HepG2 (cell line): ENCODE data around the gene JMJD4. TPM values are rescaled to one million over a fixed set of nuclear protein-coding genes. Genes with fewer than 3 reads are reported as not detected.

Experiments
- LCORL ChIP-seq, 2 experiments: fragments of 450-650 bp in 1 of 2; sonication (generic) in 1 of 2; formaldehyde crosslinking in 1 of 2; IDR thresholded peaks; 2 replicates each; pipeline versions ENCODE4 v1.5.0 to v1.6.1; 2017 to 2020; ENCODE audit warnings: antibody characterized with exemption in 1 of 2, missing genetic modification reagents in 1 of 2
- MAZ ChIP-seq, 2 experiments: sonication (generic) in 1 of 2; formaldehyde crosslinking in 1 of 2; IDR thresholded peaks; 2 replicates each; pipeline versions ENCODE4 v1.5.0 to v1.6.1; 2012 to 2020; ENCODE audit warnings: low read depth in 2 of 2, mild to moderate bottlenecking in 2 of 2, borderline replicate concordance in 1 of 2, improper control_type of control experiment in 1 of 2, low read length in 1 of 2, missing genetic modification reagents in 1 of 2, moderate library complexity in 1 of 2
- NFKBIZ ChIP-seq: IDR thresholded peaks from 2 replicates; pipeline ENCODE4 v1.6.1; 2018; ENCODE audit warnings: missing genetic modification reagents, missing compliant biosample characterization
- NKX3-1 ChIP-seq: sonication (generic); formaldehyde crosslinking; IDR thresholded peaks from 2 replicates; pipeline ENCODE4 v1.5.0; 2020; ENCODE audit warnings: missing genetic modification reagents
- POGZ ChIP-seq: sonication (generic); formaldehyde crosslinking; IDR thresholded peaks from 2 replicates; pipeline ENCODE4 v1.4.0; 2020; ENCODE audit warnings: mild to moderate bottlenecking, missing genetic modification reagents
- SP1 ChIP-seq, 2 experiments: fragments of 450-650 bp in 1 of 2; sonication (generic) in 1 of 2; formaldehyde crosslinking in 1 of 2; IDR thresholded peaks; 2 replicates each; pipeline versions ENCODE4 v1.4.0 to v1.6.1; 2016 to 2020; ENCODE audit warnings: missing genetic modification reagents in 1 of 2
- ZBTB7A ChIP-seq: sonication (generic); formaldehyde crosslinking; IDR thresholded peaks from 2 replicates; pipeline ENCODE4 v1.8.0; 2022; ENCODE audit warnings: mild to moderate bottlenecking, missing genetic modification reagents
- ZMYM3 ChIP-seq: sonication (generic); formaldehyde crosslinking; IDR thresholded peaks from 2 replicates; pipeline ENCODE4 v1.5.1; 2020; ENCODE audit warnings: mild to moderate bottlenecking, missing genetic modification reagents
- ZNF451 ChIP-seq: sonication (generic); formaldehyde crosslinking; IDR thresholded peaks from 2 replicates; pipeline ENCODE4 v1.5.0; 2020; ENCODE audit warnings: mild to moderate bottlenecking, missing genetic modification reagents
- ZNF556 ChIP-seq: sonication (generic); formaldehyde crosslinking; IDR thresholded peaks from 2 replicates; pipeline ENCODE4 v1.4.0; 2020; ENCODE audit warnings: mild to moderate bottlenecking, missing genetic modification reagents, borderline replicate concordance
- ZNF652 ChIP-seq: IDR thresholded peaks from 2 replicates; pipeline ENCODE4 v1.6.1; 2016; ENCODE audit warnings: low read depth, borderline replicate concordance
- ZNF747 ChIP-seq: sonication (generic); formaldehyde crosslinking; IDR thresholded peaks from 2 replicates; pipeline ENCODE4 v1.8.1; 2023; ENCODE audit warnings: missing genetic modification reagents, mild to moderate bottlenecking, borderline replicate concordance
- polyA plus RNA-seq, 8 experiments: library from polyadenylated mRNA; depleted of rRNA in 3 of 8; stranded (reverse) in 7 of 8; unstranded in 1 of 8; fragments of >200 nt; fragmentation: Illumina TruSeq in 4 of 8; extraction: Trizol in 4 of 8; gene quantifications; 2 replicates each; pipeline versions ENCODE4 v1.2.1 to v1.2.3, GENCODE V29; 2011 to 2016; ENCODE audit warnings: low read depth in 4 of 8, missing spikeins in 1 of 8, mixed read lengths in 1 of 8; ENCODE audit not compliant: insufficient read depth in 1 of 8
- total RNA-seq, 5 experiments: library from RNA; depleted of rRNA; stranded (reverse); fragments of >200 nt; fragmentation: Illumina TruSeq; extraction: Trizol; gene quantifications; 2 replicates each; pipeline ENCODE4 v1.2.3, GENCODE V29; 2016; ENCODE audit warnings: low read depth in 1 of 5
- TF ChIP-seq, protein P1 (sequence below), 2 experiments: sonication (generic) in 1 of 2; formaldehyde crosslinking in 1 of 2; IDR thresholded peaks; 2 replicates each; pipeline versions ENCODE4 v1.4.0 to v1.6.1; 2016 to 2020; ENCODE audit warnings: borderline replicate concordance in 1 of 2, low read depth in 1 of 2, mild to moderate bottlenecking in 1 of 2, missing genetic modification reagents in 1 of 2
- TF ChIP-seq, protein P2 (sequence below): sonication (generic); formaldehyde crosslinking; IDR thresholded peaks from 2 replicates; pipeline ENCODE4 v1.4.0; 2020; ENCODE audit warnings: missing genetic modification reagents
- TF ChIP-seq, protein P3 (sequence below): IDR thresholded peaks from 2 replicates; pipeline ENCODE4 v1.6.1; 2016; ENCODE audit warnings: missing compliant biosample characterization, missing genetic modification reagents, borderline replicate concordance

The JMJD4 gene
- total and polyA plus RNA-seq, 2 of the 13 experiments (the other 11 are each of a cell fraction or from before 2014, with no cell fraction given): 10.2 to 29.0 TPM

DNA sequence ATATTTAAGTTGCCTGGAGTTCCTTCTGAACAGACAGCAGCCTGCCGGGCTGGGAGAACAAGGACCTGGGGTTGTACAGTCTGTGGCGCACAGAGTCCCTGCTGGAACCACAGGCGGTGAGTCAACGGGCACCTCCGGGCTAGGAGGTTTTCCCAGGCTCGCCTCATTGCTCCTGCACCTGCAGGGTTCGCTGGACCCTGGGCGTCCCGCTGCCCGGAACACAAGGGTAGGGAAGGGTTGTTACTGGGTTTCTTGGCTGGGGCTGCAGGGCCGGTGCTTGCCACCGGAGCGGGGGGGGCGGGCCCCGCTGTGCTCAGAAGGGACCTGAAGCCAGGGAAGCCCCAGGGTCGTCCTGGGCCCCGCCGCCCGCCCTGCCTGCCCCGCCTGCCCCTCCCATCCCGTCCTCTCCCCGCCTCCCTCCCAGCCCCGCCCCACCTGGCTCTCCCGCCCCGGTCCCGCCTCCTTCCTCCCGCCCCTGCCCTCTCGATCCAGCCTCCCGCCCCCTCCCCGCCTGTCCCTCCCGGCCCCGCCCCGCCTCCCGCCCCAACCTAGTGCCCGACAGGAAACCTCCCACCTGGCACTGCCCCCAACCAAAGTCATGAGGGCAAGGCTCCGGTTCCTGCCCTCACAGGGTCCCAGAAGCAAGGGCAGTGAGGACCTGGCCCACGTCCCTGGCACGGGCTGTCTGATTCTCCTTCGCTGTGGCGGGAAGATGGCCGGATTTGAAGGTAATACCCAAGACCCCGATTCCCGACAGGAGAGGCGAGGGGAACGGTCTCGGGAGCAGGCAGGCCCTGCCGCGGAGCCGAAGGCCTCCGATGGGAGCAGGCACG, 6.8 kb downstream of the JMJD4 start (continued):
- TF ChIP-seq, protein P1, sequence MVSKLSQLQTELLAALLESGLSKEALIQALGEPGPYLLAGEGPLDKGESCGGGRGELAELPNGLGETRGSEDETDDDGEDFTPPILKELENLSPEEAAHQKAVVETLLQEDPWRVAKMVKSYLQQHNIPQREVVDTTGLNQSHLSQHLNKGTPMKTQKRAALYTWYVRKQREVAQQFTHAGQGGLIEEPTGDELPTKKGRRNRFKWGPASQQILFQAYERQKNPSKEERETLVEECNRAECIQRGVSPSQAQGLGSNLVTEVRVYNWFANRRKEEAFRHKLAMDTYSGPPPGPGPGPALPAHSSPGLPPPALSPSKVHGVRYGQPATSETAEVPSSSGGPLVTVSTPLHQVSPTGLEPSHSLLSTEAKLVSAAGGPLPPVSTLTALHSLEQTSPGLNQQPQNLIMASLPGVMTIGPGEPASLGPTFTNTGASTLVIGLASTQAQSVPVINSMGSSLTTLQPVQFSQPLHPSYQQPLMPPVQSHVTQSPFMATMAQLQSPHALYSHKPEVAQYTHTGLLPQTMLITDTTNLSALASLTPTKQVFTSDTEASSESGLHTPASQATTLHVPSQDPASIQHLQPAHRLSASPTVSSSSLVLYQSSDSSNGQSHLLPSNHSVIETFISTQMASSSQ (IDR thresholded peaks at IDR 0.05; ENCODE audit: low read depth): no peak
- TF ChIP-seq, protein P1 (CRISPR knock-in tag; IDR thresholded peaks at IDR 0.05; ENCODE audit: borderline replicate concordance): no peak
- TF ChIP-seq, protein P2, sequence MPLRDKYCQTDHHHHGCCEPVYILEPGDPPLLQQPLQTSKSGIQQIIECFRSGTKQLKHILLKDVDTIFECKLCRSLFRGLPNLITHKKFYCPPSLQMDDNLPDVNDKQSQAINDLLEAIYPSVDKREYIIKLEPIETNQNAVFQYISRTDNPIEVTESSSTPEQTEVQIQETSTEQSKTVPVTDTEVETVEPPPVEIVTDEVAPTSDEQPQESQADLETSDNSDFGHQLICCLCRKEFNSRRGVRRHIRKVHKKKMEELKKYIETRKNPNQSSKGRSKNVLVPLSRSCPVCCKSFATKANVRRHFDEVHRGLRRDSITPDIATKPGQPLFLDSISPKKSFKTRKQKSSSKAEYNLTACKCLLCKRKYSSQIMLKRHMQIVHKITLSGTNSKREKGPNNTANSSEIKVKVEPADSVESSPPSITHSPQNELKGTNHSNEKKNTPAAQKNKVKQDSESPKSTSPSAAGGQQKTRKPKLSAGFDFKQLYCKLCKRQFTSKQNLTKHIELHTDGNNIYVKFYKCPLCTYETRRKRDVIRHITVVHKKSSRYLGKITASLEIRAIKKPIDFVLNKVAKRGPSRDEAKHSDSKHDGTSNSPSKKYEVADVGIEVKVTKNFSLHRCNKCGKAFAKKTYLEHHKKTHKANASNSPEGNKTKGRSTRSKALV: 0 out of 2 replicates have a peak, but pooled peaks have one; percentile 21
- TF ChIP-seq SP1 (IDR thresholded peaks at IDR 0.05): no peak
- 0 out of 2 replicates have a peak, but pooled peaks have one; percentile 26 for TF ChIP-seq SP1 (CRISPR knock-in tag; IDR thresholded peaks at IDR 0.05)
- 0 out of 2 replicates have a peak, but pooled peaks have one; percentile 38 for TF ChIP-seq ZBTB7A (CRISPR knock-in tag)
- TF ChIP-seq, protein P3, sequence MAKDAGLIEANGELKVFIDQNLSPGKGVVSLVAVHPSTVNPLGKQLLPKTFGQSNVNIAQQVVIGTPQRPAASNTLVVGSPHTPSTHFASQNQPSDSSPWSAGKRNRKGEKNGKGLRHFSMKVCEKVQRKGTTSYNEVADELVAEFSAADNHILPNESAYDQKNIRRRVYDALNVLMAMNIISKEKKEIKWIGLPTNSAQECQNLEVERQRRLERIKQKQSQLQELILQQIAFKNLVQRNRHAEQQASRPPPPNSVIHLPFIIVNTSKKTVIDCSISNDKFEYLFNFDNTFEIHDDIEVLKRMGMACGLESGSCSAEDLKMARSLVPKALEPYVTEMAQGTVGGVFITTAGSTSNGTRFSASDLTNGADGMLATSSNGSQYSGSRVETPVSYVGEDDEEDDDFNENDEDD (CRISPR knock-in tag): peak; percentile 23; the same call in 1 of the 2 replicates
- TF ChIP-seq MAZ (IDR thresholded peaks at IDR 0.05; ENCODE audit: borderline replicate concordance, low read depth, low read length): no peak
- TF ChIP-seq MAZ (CRISPR knock-in tag; IDR thresholded peaks at IDR 0.05; ENCODE audit: low read depth): peak; percentile 14
- TF ChIP-seq NKX3-1 (CRISPR knock-in tag): no peak
- peak; percentile 39; the same call in 1 of the 2 replicates for TF ChIP-seq ZMYM3
- peak; percentile 45 for TF ChIP-seq POGZ
- TF ChIP-seq ZNF556 (CRISPR knock-in tag): peak; percentile 49; the same call in 1 of the 2 replicates
- no peak for TF ChIP-seq ZNF652 (CRISPR knock-in tag)
- 0 out of 2 replicates have a peak, but pooled peaks have one; percentile 51 for TF ChIP-seq ZNF451 (CRISPR knock-in tag)
- TF ChIP-seq ZNF747: peak; percentile 17; the same call in 1 of the 2 replicates
- TF ChIP-seq LCORL (IDR thresholded peaks at IDR 0.05): no peak
- TF ChIP-seq LCORL (CRISPR knock-in tag; IDR thresholded peaks at IDR 0.05): peak; percentile 66
- TF ChIP-seq NFKBIZ: no peak
